Uterus (tissue), 4 donors: ENCODE results near the gene TIGIT. TPM values are rescaled to one million over a fixed set of nuclear protein-coding genes. Genes with fewer than 3 reads are reported as not detected.

ENCODE experiments used
- DNase-seq, 2 donors: peaks; one replicate each; pipeline ENCODE4 v3.0.0-alpha.2; 2019 to 2020
- H3K27ac ChIP-seq, 2 donors: fragments of 200-600 bp; sonication (generic); 1 replicate in 1 of 2; 2 replicates in 1 of 2; pipeline ENCODE4 v1.5.1; 2016 to 2018
- H3K27me3 ChIP-seq, 2 donors: fragments of 200-600 bp; sonication (generic); one replicate each; pipeline ENCODE4 v1.5.1; 2018 to 2019; ENCODE audit warnings: control low read depth in 1 of 2
- H3K36me3 ChIP-seq, 2 donors: fragments of 200-600 bp; sonication (generic); one replicate each; pipeline ENCODE4 v1.5.1; 2019; ENCODE audit warnings: control low read depth in 1 of 2
- H3K4me1 ChIP-seq, 2 donors: fragments of 200-600 bp; sonication (generic); one replicate each; pipeline ENCODE4 v1.5.1; 2018 to 2019; ENCODE audit warnings: control low read depth in 1 of 2
- H3K4me3 ChIP-seq, 2 donors: fragments of 200-600 bp; sonication (generic); 1 replicate in 1 of 2; 2 replicates in 1 of 2; pipeline ENCODE4 v1.5.1; 2018 to 2019; ENCODE audit warnings: mild to moderate bottlenecking in 1 of 2
- H3K9me3 ChIP-seq, 2 donors: fragments of 200-600 bp; sonication (generic); one replicate each; pipeline ENCODE4 v1.5.1; 2019; ENCODE audit warnings: control low read depth in 1 of 2
- POLR2A ChIP-seq, 2 donors: fragments of 450-650 bp; IDR thresholded peaks; one replicate each; pipeline ENCODE4 v1.6.1; 2016; ENCODE audit warnings: antibody characterized with exemption in 2 of 2, mild to moderate bottlenecking in 1 of 2, moderate library complexity in 1 of 2
- intact Hi-C: fragments of 100-400 bp; cut with DNase I; formaldehyde crosslinking; loops from one replicate; pipeline ENCODE4 v1.15.1; 2023; ENCODE audit warnings: low total_unique reads
- total RNA-seq, 4 donors: library from RNA; depleted of rRNA in 3 of 4; stranded (reverse); fragments of >200 nt in 3 of 4; gene quantifications; one replicate each; pipeline versions ENCODE4 v1.1.0 to v1.2.4, GENCODE V29; 2014 to 2023
- TF ChIP-seq, protein P1 (sequence below), 4 experiments: fragments of 200-600 bp in 2 of 4; fragments of 450-650 bp in 2 of 4; sonication (generic) in 2 of 4; IDR thresholded peaks; one replicate each; pipeline ENCODE4 v1.5.1; 2016 to 2019; ENCODE audit warnings: antibody characterized with exemption in 4 of 4, mild to moderate bottlenecking in 2 of 4, moderate library complexity in 1 of 4
- donor health status: DM: yes; HTN: yes; CAD: no.

The TIGIT gene
- total RNA-seq, 4 donors from 2014 or later = 0.12 to 0.28 TPM; not detected in 2

DNA sequence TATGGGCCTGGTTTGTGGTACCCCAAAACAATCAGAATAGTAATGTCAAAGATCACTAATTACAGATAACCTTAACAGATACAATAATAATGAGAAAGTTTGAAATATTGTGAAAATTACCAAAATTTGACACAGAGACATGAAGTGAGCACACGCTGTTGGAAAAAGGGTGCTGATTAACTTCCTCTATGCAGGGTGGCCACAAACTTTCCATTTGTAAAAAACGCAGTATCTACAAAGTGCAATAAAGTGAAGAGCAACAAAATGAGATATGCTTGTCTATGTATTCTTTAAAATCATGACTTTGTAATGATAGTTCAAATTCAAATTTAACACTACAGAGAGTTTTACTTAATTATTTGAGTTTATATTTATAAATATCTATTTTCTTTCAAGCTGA lies 7.6 kb upstream of the TIGIT start:
- no peak overlapping the region for H3K4me3 ChIP-seq
- H3K9me3 ChIP-seq = no peaks in the 10 kb centered on the region
- H3K36me3 ChIP-seq = no peaks in the 10 kb centered on the region
- H3K27ac ChIP-seq = no peak overlapping the region
- intact Hi-C loops = no loop called here
- no peaks in the 10 kb centered on the region for H3K4me1 ChIP-seq
- H3K27me3 ChIP-seq = no peaks in the 10 kb centered on the region
- TF ChIP-seq, protein P1, sequence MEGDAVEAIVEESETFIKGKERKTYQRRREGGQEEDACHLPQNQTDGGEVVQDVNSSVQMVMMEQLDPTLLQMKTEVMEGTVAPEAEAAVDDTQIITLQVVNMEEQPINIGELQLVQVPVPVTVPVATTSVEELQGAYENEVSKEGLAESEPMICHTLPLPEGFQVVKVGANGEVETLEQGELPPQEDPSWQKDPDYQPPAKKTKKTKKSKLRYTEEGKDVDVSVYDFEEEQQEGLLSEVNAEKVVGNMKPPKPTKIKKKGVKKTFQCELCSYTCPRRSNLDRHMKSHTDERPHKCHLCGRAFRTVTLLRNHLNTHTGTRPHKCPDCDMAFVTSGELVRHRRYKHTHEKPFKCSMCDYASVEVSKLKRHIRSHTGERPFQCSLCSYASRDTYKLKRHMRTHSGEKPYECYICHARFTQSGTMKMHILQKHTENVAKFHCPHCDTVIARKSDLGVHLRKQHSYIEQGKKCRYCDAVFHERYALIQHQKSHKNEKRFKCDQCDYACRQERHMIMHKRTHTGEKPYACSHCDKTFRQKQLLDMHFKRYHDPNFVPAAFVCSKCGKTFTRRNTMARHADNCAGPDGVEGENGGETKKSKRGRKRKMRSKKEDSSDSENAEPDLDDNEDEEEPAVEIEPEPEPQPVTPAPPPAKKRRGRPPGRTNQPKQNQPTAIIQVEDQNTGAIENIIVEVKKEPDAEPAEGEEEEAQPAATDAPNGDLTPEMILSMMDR (IDR thresholded peaks at IDR 0.05) = no peak
- no peak for TF ChIP-seq POLR2A (IDR thresholded peaks at IDR 0.05)
- DNase-seq = no peak

DNA sequence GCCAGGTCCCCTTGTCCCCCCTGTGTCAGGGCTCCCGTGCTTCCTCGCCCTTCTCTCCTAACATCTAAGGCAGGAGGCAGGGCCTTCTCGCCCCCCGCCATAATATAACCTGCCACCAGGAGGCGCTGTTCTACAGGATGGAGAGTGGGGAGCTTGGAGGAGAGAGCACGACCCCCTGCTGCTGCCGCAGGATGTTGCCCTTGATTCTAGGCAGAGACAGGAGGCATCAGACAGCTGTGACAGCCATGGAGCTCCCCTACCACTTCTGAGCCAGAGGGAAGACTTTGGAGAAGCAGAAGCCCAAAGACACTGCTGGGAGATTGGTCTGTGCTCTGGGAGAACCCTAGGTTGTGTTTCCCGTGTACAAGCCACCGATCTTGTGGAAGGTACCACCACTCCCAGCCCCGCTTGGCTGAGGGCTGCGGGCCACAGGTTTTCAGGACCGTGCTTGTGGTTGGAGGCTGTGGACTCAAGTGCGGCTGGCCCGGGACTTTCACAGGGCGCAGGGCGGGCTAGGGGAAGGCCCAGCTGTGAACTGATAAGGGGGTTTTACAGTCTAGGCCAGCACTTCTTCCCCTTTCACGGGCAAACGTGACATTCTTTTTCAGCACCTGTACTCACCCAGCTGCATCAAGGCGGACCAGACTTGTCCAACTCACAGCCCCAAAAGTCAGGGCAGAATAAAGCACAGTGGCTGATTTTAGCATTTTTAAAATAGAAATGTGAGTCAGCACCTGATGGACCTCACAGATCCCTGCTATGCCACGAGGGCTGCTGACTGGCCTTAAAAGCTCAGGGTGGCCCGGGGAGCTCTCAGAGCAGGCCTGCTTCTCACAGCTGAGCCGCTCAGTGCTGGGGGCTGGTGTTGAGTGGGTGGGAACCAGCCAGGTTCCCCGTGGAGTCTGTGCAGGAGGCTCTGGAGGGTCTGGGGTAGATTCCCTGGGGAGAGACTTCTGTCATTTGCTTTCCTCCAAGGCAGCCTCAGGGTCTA lies 2.6 kb upstream of the TIGIT start:
- Histone ChIP-seq H3K9me3 (no peaks in the 10 kb centered on the region), H3K4me3 (no peak overlapping the region), H3K36me3 (no peaks in the 10 kb centered on the region), H3K4me1 (no peaks in the 10 kb centered on the region), H3K27ac (no peak overlapping the region), H3K27me3 (no peaks in the 10 kb centered on the region)
- intact Hi-C loops = no loop called here
- no peak for TF ChIP-seq POLR2A (IDR thresholded peaks at IDR 0.05)
- TF ChIP-seq, protein P1 (IDR thresholded peaks at IDR 0.05) = peak in 2 of 4 experiments; percentile 31 to 47
- DNase-seq = peak; percentile 33 to 41

DNA sequence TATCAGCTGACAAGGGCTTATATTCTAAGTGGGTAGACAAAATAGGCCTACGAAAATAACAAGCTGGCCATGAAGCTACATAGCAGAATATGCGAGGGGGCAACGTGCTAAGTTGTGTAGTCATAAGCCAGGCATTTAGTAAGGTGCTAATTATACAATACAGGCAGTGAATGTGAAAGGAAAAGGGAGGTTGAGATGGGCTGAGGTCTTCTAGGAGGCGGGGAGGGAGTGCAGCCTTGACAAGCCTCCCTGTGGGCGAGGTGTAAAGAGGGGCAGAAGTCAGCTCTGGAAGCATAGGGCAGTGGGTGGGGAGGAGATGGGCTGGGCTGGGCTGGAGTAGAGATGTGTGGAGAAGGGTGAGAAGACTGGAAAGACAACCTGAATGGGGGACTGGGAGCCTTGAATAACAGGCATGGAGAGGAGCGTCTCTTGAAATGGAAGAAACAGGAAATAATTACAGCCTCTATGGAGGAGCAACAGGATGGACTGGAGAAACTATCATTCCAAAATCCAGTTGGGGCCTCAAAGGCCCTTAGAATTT lies 1.2 kb downstream of the TIGIT start:
- no peak overlapping the region for H3K4me3 ChIP-seq
- no peaks in the 10 kb centered on the region for H3K27me3 ChIP-seq
- H3K4me1 ChIP-seq = no peaks in the 10 kb centered on the region
- intact Hi-C loops = no loop called here
- no peak for DNase-seq
- no peaks in the 10 kb centered on the region for H3K36me3 ChIP-seq
- TF ChIP-seq POLR2A (IDR thresholded peaks at IDR 0.05) = no peak
- H3K27ac ChIP-seq = no peak overlapping the region
- H3K9me3 ChIP-seq = no peaks in the 10 kb centered on the region

DNA sequence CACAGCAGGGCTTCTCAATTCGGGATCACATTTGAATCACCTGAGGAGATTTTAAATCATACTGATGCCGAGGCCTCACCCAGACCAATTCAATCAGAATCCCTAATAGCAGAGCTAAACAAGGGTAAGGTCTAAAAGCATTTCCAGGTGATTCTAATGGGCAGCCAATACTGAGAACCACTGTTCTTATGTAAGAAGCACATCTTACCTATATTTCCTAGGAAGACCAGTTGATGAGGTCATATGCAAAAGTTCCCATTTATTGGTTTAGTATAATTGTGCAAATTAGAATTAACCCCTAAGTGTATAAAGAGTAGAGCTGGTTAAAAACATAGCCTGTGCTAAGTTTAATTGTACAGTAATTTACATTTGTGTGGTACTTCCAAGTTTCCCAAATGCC lies 2.1 kb downstream of the TIGIT start:
- intact Hi-C loops = no loop called here
- no peak for TF ChIP-seq POLR2A (IDR thresholded peaks at IDR 0.05)
- TF ChIP-seq, protein P1 (IDR thresholded peaks at IDR 0.05) = no peak
- H3K27me3 ChIP-seq = no peaks in the 10 kb centered on the region
- H3K4me1 ChIP-seq = no peaks in the 10 kb centered on the region
- no peak overlapping the region for H3K27ac ChIP-seq
- no peak for DNase-seq
- H3K36me3 ChIP-seq = no peaks in the 10 kb centered on the region
- H3K4me3 ChIP-seq = no peak overlapping the region
- no peaks in the 10 kb centered on the region for H3K9me3 ChIP-seq

DNA sequence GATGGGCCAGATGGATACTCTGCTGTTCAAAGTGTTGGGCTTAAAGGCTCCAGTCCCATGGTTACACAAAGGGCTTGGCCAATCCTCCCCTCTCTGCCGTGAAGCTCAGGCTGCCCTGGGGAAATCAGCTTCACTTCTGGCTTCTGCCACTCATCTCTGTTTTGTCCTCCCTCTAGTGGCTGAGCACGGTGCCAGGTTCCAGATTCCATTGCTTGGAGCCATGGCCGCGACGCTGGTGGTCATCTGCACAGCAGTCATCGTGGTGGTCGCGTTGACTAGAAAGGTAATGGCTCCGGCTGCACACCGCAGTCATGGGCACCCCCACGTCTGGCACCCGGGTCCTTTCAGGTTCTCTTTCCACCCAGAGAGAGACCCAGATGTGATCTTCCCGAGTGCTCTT lies 5.6 kb downstream of the TIGIT start:
- Histone ChIP-seq H3K9me3 (no peaks in the 10 kb centered on the region), H3K27me3 (no peaks in the 10 kb centered on the region), H3K27ac (no peak overlapping the region), H3K36me3 (no peaks in the 10 kb centered on the region), H3K4me1 (no peaks in the 10 kb centered on the region), H3K4me3 (no peak overlapping the region)
- DNase-seq = no peak
- intact Hi-C loops = no loop called here
- TF ChIP-seq POLR2A (IDR thresholded peaks at IDR 0.05) = no peak
- TF ChIP-seq, protein P1 (IDR thresholded peaks at IDR 0.05) = no peak
